Trophoblast cell (in vitro differentiated cells and primary cell): ENCODE results near the gene AKR1B15.

ENCODE experiments used
- DNase-seq, 2 donors: peaks; one replicate each; pipeline ENCODE4 v3.0.0-alpha.2; 2016
- H2AFZ ChIP-seq: 2 replicates; pipeline ENCODE4 v1.6.1; 2013; ENCODE audit warnings: low read length, moderate library complexity, mild to moderate bottlenecking; ENCODE audit not compliant: insufficient read depth, poor library complexity
- H2AK5ac ChIP-seq: 2 replicates; pipeline ENCODE4 v1.6.1; 2013; ENCODE audit warnings: mild to moderate bottlenecking, low read length
- H2BK120ac ChIP-seq: 2 replicates; pipeline ENCODE4 v1.6.1; 2013; ENCODE audit warnings: low read length, mild to moderate bottlenecking, moderate library complexity; ENCODE audit not compliant: insufficient read depth, poor library complexity
- H2BK12ac ChIP-seq: 2 replicates; pipeline ENCODE4 v1.6.1; 2013; ENCODE audit warnings: mild to moderate bottlenecking, low read length, moderate library complexity
- H2BK5ac ChIP-seq: 2 replicates; pipeline ENCODE4 v1.6.1; 2013; ENCODE audit warnings: low read length, low read depth, moderate library complexity, mild to moderate bottlenecking; ENCODE audit not compliant: poor library complexity
- H3K14ac ChIP-seq: 2 replicates; pipeline ENCODE4 v1.6.1; 2013; ENCODE audit warnings: mild to moderate bottlenecking, low read length
- H3K18ac ChIP-seq: 2 replicates; pipeline ENCODE4 v1.6.1; 2013; ENCODE audit warnings: mild to moderate bottlenecking, low read length
- H3K23ac ChIP-seq: 2 replicates; pipeline ENCODE4 v1.6.1; 2013; ENCODE audit warnings: low read length
- H3K27ac ChIP-seq: 2 replicates; pipeline ENCODE4 v1.5.1; 2013; ENCODE audit warnings: low read depth, mild to moderate bottlenecking, inconsistent platforms, low read length, moderate library complexity
- H3K27me3 ChIP-seq: 2 replicates; pipeline ENCODE4 v1.6.1; 2013; ENCODE audit warnings: inconsistent platforms, mild to moderate bottlenecking, low read length, moderate library complexity; ENCODE audit not compliant: insufficient read depth
- H3K36me3 ChIP-seq, 2 experiments: 1 replicate in 1 of 2; 2 replicates in 1 of 2; pipeline ENCODE4 v1.6.1; 2013; ENCODE audit warnings: low read length in 2 of 2, mild to moderate bottlenecking in 2 of 2, moderate library complexity in 1 of 2; ENCODE audit not compliant: insufficient read depth in 2 of 2, control insufficient read depth in 1 of 2
- H3K4ac ChIP-seq: 2 replicates; pipeline ENCODE4 v1.6.1; 2013; ENCODE audit warnings: low read depth, mild to moderate bottlenecking, low read length, moderate library complexity
- H3K4me1 ChIP-seq, 2 experiments: 1 replicate in 1 of 2; 2 replicates in 1 of 2; pipeline ENCODE4 v1.6.1; 2013; ENCODE audit warnings: low read length in 2 of 2, mild to moderate bottlenecking in 2 of 2, moderate library complexity in 1 of 2; ENCODE audit not compliant: insufficient read depth in 2 of 2, control insufficient read depth in 1 of 2
- H3K4me2 ChIP-seq: 2 replicates; pipeline ENCODE4 v1.6.1; 2013; ENCODE audit warnings: inconsistent platforms, mild to moderate bottlenecking, low read length, moderate library complexity
- H3K4me3 ChIP-seq: 2 replicates; pipeline ENCODE4 v1.5.1; 2013; ENCODE audit warnings: mild to moderate bottlenecking, low read depth, low read length, inconsistent platforms
- H3K79me1 ChIP-seq: one replicate; pipeline ENCODE4 v1.6.1; 2013; ENCODE audit warnings: low read length
- H3K79me2 ChIP-seq: 2 replicates; pipeline ENCODE4 v1.6.1; 2013; ENCODE audit warnings: low read length, mild to moderate bottlenecking; ENCODE audit not compliant: control insufficient read depth, insufficient read depth, poor library complexity
- H3K9ac ChIP-seq: 2 replicates; pipeline ENCODE4 v1.6.1; 2013; ENCODE audit warnings: mild to moderate bottlenecking, low read length
- H3K9me3 ChIP-seq: 2 replicates; pipeline ENCODE4 v1.6.1; 2013; ENCODE audit warnings: low read depth, mild to moderate bottlenecking, control low read depth, inconsistent platforms, low read length; ENCODE audit not compliant: insufficient read depth
- H4K12ac ChIP-seq: 2 replicates; pipeline ENCODE4 v1.6.1; 2013; ENCODE audit warnings: low read depth, mild to moderate bottlenecking, low read length, moderate library complexity
- H4K8ac ChIP-seq: 2 replicates; pipeline ENCODE4 v1.6.1; 2013; ENCODE audit warnings: low read depth, mild to moderate bottlenecking, low read length, moderate library complexity
- H4K91ac ChIP-seq: one replicate; pipeline ENCODE4 v1.6.1; 2013; ENCODE audit warnings: low read depth, mild to moderate bottlenecking, low read length, moderate library complexity
- WGBS: extraction: QIAGEN DNeasy Blood & Tissue Kit; methylation state at CpG from one replicate; pipeline ENCODE4 v1.1.7; 2013; ENCODE audit warnings: missing lambda C conversion rate; ENCODE audit not compliant: insufficient read length, insufficient coverage; ENCODE audit errors: extremely low coverage; 5-methylcytosine and 5-hydroxymethylcytosine counted together

AKR1B15 gene

GRCh38 chr7:134625550-134625949 lies 76.6 kb downstream of the AKR1B15 start:
- no peak overlapping the region for H3K23ac ChIP-seq
- no peaks in the 10 kb centered on the region for H3K79me1 ChIP-seq
- no peak overlapping the region for H4K8ac ChIP-seq
- H2AK5ac ChIP-seq: no peak overlapping the region
- no peak overlapping the region for H2BK12ac ChIP-seq
- no peaks in the 10 kb centered on the region for H3K4me1 ChIP-seq
- no peak overlapping the region for H3K14ac ChIP-seq
- H3K27ac ChIP-seq: no peak overlapping the region
- H2BK120ac ChIP-seq: no peak overlapping the region
- no peak overlapping the region for H3K9ac ChIP-seq
- H3K4ac ChIP-seq: no peak overlapping the region
- no CpG with 5 or more reads among the region's 3 CpGs for WGBS
- no peak overlapping the region for H3K4me2 ChIP-seq
- no peak overlapping the region for H2BK5ac ChIP-seq
- no peaks in the 10 kb centered on the region for H3K9me3 ChIP-seq
- no peak overlapping the region for H4K12ac ChIP-seq
- H4K91ac ChIP-seq: no peak overlapping the region
- H3K36me3 ChIP-seq: no peaks in the 10 kb centered on the region
- no peak overlapping the region for H2AFZ ChIP-seq
- H3K4me3 ChIP-seq: no peak overlapping the region
- no peak for DNase-seq
- no peaks in the 10 kb centered on the region for H3K79me2 ChIP-seq
- no peak overlapping the region for H3K18ac ChIP-seq
- no peaks in the 10 kb centered on the region for H3K27me3 ChIP-seq

- no peak overlapping the region for H3K18ac ChIP-seq
- H4K12ac ChIP-seq: no peak overlapping the region
- no peak overlapping the region for H3K14ac ChIP-seq
- no peak overlapping the region for H2BK120ac ChIP-seq
- H3K4me3 ChIP-seq: no peak overlapping the region
- no peak overlapping the region for H2AFZ ChIP-seq
- H4K91ac ChIP-seq: no peak overlapping the region
- H2BK12ac ChIP-seq: no peak overlapping the region
- no peak overlapping the region for H2AK5ac ChIP-seq
- no peaks in the 10 kb centered on the region for H3K79me2 ChIP-seq
- no peak overlapping the region for H3K4ac ChIP-seq
- H3K23ac ChIP-seq: no peak overlapping the region
- H4K8ac ChIP-seq: no peak overlapping the region
- H3K4me2 ChIP-seq: no peak overlapping the region
- no peaks in the 10 kb centered on the region for H3K36me3 ChIP-seq
- WGBS: no CpG with 5 or more reads among the region's 2 CpGs
- no peak overlapping the region for H3K9ac ChIP-seq
- H3K79me1 ChIP-seq: no peaks in the 10 kb centered on the region
- H3K27ac ChIP-seq: no peak overlapping the region
- H2BK5ac ChIP-seq: no peak overlapping the region
- no peaks in the 10 kb centered on the region for H3K4me1 ChIP-seq
- H3K9me3 ChIP-seq: no peaks in the 10 kb centered on the region
- H3K27me3 ChIP-seq: no peaks in the 10 kb centered on the region
- no peak for DNase-seq
Measured at GRCh38 chr7:134627109-134627774, 78.3 kb downstream of the AKR1B15 start.

GRCh38 chr7:134627775-134628153 lies 78.9 kb downstream of the AKR1B15 start:
- no peak overlapping the region for H3K4me3 ChIP-seq
- no peaks in the 10 kb centered on the region for H3K79me2 ChIP-seq
- H4K8ac ChIP-seq: no peak overlapping the region
- no peak overlapping the region for H4K91ac ChIP-seq
- no peak overlapping the region for H3K27ac ChIP-seq
- no peaks in the 10 kb centered on the region for H3K9me3 ChIP-seq
- H3K36me3 ChIP-seq: no peaks in the 10 kb centered on the region
- no peak overlapping the region for H4K12ac ChIP-seq
- H3K79me1 ChIP-seq: no peaks in the 10 kb centered on the region
- no peak overlapping the region for H3K18ac ChIP-seq
- no peak overlapping the region for H2AK5ac ChIP-seq
- H2AFZ ChIP-seq: no peak overlapping the region
- H3K14ac ChIP-seq: no peak overlapping the region
- no peak overlapping the region for H3K23ac ChIP-seq
- no peak overlapping the region for H2BK12ac ChIP-seq
- H3K27me3 ChIP-seq: no peaks in the 10 kb centered on the region
- H3K4me1 ChIP-seq: no peaks in the 10 kb centered on the region
- no peak overlapping the region for H3K4me2 ChIP-seq
- DNase-seq: no peak
- no peak overlapping the region for H2BK5ac ChIP-seq
- H2BK120ac ChIP-seq: no peak overlapping the region
- H3K4ac ChIP-seq: no peak overlapping the region
- no CpG with 5 or more reads among the region's 1 CpG for WGBS
- H3K9ac ChIP-seq: no peak overlapping the region

GRCh38 chr7:134629445-134629844 lies 80.5 kb downstream of the AKR1B15 start:
- Histone ChIP-seq H3K4me3 (no peak overlapping the region), H3K23ac (no peak overlapping the region), H2AK5ac (no peak overlapping the region), H3K18ac (no peak overlapping the region), H2AFZ (no peak overlapping the region), H2BK12ac (no peak overlapping the region), H3K4me1 (no peaks in the 10 kb centered on the region), H3K27me3 (no peaks in the 10 kb centered on the region), H4K8ac (no peak overlapping the region), H3K9ac (no peak overlapping the region), H2BK5ac (no peak overlapping the region), H3K27ac (no peak overlapping the region), H3K79me2 (no peaks in the 10 kb centered on the region), H3K14ac (no peak overlapping the region), H4K91ac (no peak overlapping the region), H4K12ac (no peak overlapping the region), H3K4me2 (no peak overlapping the region), H2BK120ac (no peak overlapping the region), H3K36me3 (no peaks in the 10 kb centered on the region), H3K79me1 (no peaks in the 10 kb centered on the region), H3K4ac (no peak overlapping the region), H3K9me3 (no peaks in the 10 kb centered on the region)
- no peak for DNase-seq
